NCI-H187 treated with DMSO at 0.1 percent for 48 hours (cell line): Measurements from ENCODE around the gene ICE1.

Experiments
- DNase-seq: peaks from one replicate; lab custom pipeline; 2025; lab: John Stamatoyannopoulos, UW

ICE1 gene

DNA sequence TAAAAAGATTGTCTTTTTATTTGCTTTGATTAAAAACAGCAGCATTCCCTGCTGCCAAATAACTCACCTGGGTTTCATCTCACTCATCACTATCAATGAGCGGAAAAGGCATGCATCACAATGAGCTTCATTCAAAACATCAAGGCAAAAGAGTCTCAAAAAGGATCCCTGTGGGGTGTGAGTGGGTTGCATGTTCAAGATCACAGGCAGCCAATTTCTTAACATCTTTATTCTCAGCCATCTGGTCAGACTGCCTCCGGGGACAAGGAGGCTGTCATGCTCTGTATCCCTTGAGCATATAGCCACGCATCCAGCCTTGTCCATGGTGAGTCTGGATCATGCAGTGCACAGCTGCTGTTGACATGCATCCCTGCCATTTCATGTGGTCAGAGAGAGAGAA lies 117.1 kb downstream of the ICE1 start:
- no peak for DNase-seq
